Endothelial cell of umbilical vein (primary cell): Measurements from ENCODE around the gene CAPN5. TPM values are rescaled to one million over a fixed set of nuclear protein-coding genes. Genes with fewer than 3 reads are reported as not detected.

Source experiments
- BruUV-seq: library from RNA; stranded (reverse); fragments of 400-500 nt; replicated peaks from 2 replicates; lab custom pipeline; 2021; lab: Mats Ljungman, UMichigan
- CTCF ChIA-PET: fragments of 300-600, 350-600 bp; sonication (Branson Sonifier 250); formaldehyde crosslinking; loops from one replicate; lab custom pipeline; 2021; ENCODE audit warnings: antibody characterized with exemption, inconsistent platforms; lab: Charles Lee
- POLR2A ChIA-PET: fragments of 300-600, 350-600 bp; sonication (Branson Sonifier 250); formaldehyde crosslinking; loops from one replicate; lab custom pipeline; 2021; ENCODE audit warnings: antibody characterized with exemption, inconsistent platforms; lab: Charles Lee
- DNase-seq: peaks from one replicate; pipeline ENCODE4 v3.0.0-alpha.2; 2011; ENCODE audit warnings: low read depth, low spot score
- FAIRE-seq: peaks from 2 replicates; lab custom pipeline; 2011; peaks lifted over from hg19 to GRCh38; lab: Jason Lieb, UNC
- H2AFZ ChIP-seq: 2 replicates; pipeline ENCODE4 v1.6.0; 2012; ENCODE audit warnings: low read depth, low read length, control low read depth, inconsistent platforms
- H3K27ac ChIP-seq: 2 replicates; pipeline ENCODE4 v1.5.1; 2011; ENCODE audit warnings: low read depth, mild to moderate bottlenecking, control low read depth, low read length, moderate library complexity; ENCODE audit not compliant: insufficient read depth
- H3K27me3 ChIP-seq, 2 experiments: 2 replicates each; pipeline versions ENCODE4 v1.6.0 to v1.6.1; 2011; ENCODE audit warnings: low read length in 2 of 2, mixed read lengths in 1 of 2; ENCODE audit not compliant: control insufficient read depth in 2 of 2, insufficient read depth in 2 of 2
- H3K36me3 ChIP-seq, 2 experiments: 2 replicates in 1 of 2; 3 replicates in 1 of 2; pipeline ENCODE4 v1.5.1; 2011; ENCODE audit warnings: low read length in 2 of 2, mild to moderate bottlenecking in 1 of 2, moderate library complexity in 1 of 2; ENCODE audit not compliant: control insufficient read depth in 2 of 2, insufficient read depth in 2 of 2; ENCODE audit errors: extremely low read depth in 1 of 2
- H3K4me1 ChIP-seq: 3 replicates; pipeline ENCODE4 v1.5.1; 2011; ENCODE audit warnings: mild to moderate bottlenecking, low read length; ENCODE audit not compliant: control insufficient read depth, insufficient read depth; ENCODE audit errors: extremely low read depth
- H3K4me2 ChIP-seq: 2 replicates; pipeline ENCODE4 v1.6.1; 2011; ENCODE audit warnings: low read length, control low read depth, mixed read lengths; ENCODE audit not compliant: insufficient read depth
- H3K4me3 ChIP-seq, 3 experiments: fragments of 200-600 bp in 1 of 3; sonication (generic), shearing (Covaris generic) in 1 of 3; replicated peaks in 1 of 3; 2 replicates each; pipeline ENCODE4 v1.5.1; 2011 to 2016; ENCODE audit warnings: control low read depth in 3 of 3, low read length in 3 of 3, mild to moderate bottlenecking in 2 of 3, inconsistent platforms in 1 of 3, low read depth in 1 of 3, moderate library complexity in 1 of 3; ENCODE audit not compliant: insufficient read depth in 1 of 3
- H3K79me2 ChIP-seq: 2 replicates; pipeline ENCODE4 v1.6.0; 2012; ENCODE audit warnings: low read length, inconsistent platforms; ENCODE audit not compliant: control insufficient read depth, insufficient read depth
- H3K9ac ChIP-seq: replicated peaks from 2 replicates; pipeline ENCODE3; 2011; ENCODE audit warnings: low read length, control low read depth; ENCODE audit not compliant: insufficient read depth; ENCODE audit errors: extremely low read depth
- H3K9me1 ChIP-seq: replicated peaks from 3 replicates; pipeline ENCODE4 v1.6.0; 2011; ENCODE audit warnings: mild to moderate bottlenecking, low read length; ENCODE audit not compliant: control insufficient read depth, insufficient read depth; ENCODE audit errors: extremely low read depth
- H3K9me3 ChIP-seq: replicated peaks from 2 replicates; pipeline ENCODE4 v1.5.1; 2012; ENCODE audit warnings: low read length, inconsistent platforms; ENCODE audit not compliant: control insufficient read depth, insufficient read depth
- H4K20me1 ChIP-seq: replicated peaks from 2 replicates; pipeline ENCODE3; 2011; ENCODE audit warnings: mild to moderate bottlenecking, low read length; ENCODE audit not compliant: control insufficient read depth, insufficient read depth; ENCODE audit errors: extremely low read depth
- CTCF ChIP-seq, 2 donors: IDR thresholded peaks; 1 replicate in 1 of 2; 2 replicates in 1 of 2; pipeline ENCODE4 v1.5.1; 2011; ENCODE audit warnings: low read length in 2 of 2, mild to moderate bottlenecking in 2 of 2, moderate library complexity in 2 of 2, control low read depth in 1 of 2, inconsistent platforms in 1 of 2, low read depth in 1 of 2; ENCODE audit not compliant: insufficient read depth in 1 of 2; ENCODE audit errors: extremely low read depth in 1 of 2
- EZH2 ChIP-seq: IDR thresholded peaks from 2 replicates; pipeline ENCODE4 v1.6.1; 2012; ENCODE audit warnings: borderline replicate concordance, low read depth, mild to moderate bottlenecking, moderate library complexity, low read length, inconsistent platforms; ENCODE audit not compliant: severe bottlenecking
- GATA2 ChIP-seq: IDR thresholded peaks from 2 replicates; pipeline ENCODE4 v1.7.0; 2011; ENCODE audit warnings: low read depth, mild to moderate bottlenecking, moderate library complexity, mixed read lengths, low read length; ENCODE audit not compliant: insufficient read length, insufficient read depth
- JUN ChIP-seq: IDR thresholded peaks from 2 replicates; pipeline ENCODE4 v1.6.1; 2011; ENCODE audit warnings: borderline replicate concordance, low read depth; ENCODE audit not compliant: insufficient read length, insufficient read depth
- MYC ChIP-seq: IDR thresholded peaks from one replicate; pipeline ENCODE4 v1.6.1; 2011; ENCODE audit warnings: mild to moderate bottlenecking, low read depth, low read length
- POLR2A ChIP-seq: IDR thresholded peaks from 2 replicates; pipeline ENCODE4 v1.6.1; 2012; ENCODE audit warnings: low read depth, mild to moderate bottlenecking, control low read depth, low read length
- POLR2AphosphoS5 ChIP-seq: IDR thresholded peaks from 2 replicates; pipeline ENCODE4 v1.6.1; 2012; ENCODE audit warnings: low read depth, mild to moderate bottlenecking, control low read depth, low read length, moderate library complexity; ENCODE audit not compliant: insufficient read depth
- dilution Hi-C: fragments of 300-500 bp; cut with MboI; formaldehyde crosslinking; loops from one replicate; pipeline ENCODE4 v1.15.0; 2019; ENCODE audit warnings: low sequenced_read_pairs; ENCODE audit not compliant: extremely low pct_ligation_motif_present
- intact Hi-C: fragments of 100-400 bp; cut with micrococcal nuclease; formaldehyde crosslinking; loops from one replicate; pipeline ENCODE4 v1.10.0; 2022
- polyA plus RNA-seq, 4 experiments: library from polyadenylated mRNA; depleted of rRNA in 3 of 4; stranded (reverse) in 3 of 4; unstranded in 1 of 4; fragments of >200 nt; gene quantifications; 2 replicates each; pipeline versions ENCODE4 v1.2.1 to v1.2.3, GENCODE V29; 2011 to 2012; ENCODE audit warnings: missing spikeins in 1 of 4
- total RNA-seq: library from RNA; stranded (reverse); gene quantifications from 2 replicates; pipeline ENCODE4 v1.2.3, GENCODE V29; 2021
- TF ChIP-seq, protein P1 (sequence below): IDR thresholded peaks from 2 replicates; pipeline ENCODE4 v1.6.1; 2011; ENCODE audit not compliant: insufficient read depth, insufficient read length

CAPN5 gene
- total and polyA plus RNA-seq, 2 donors (not counting 3 experiments of a cell fraction or from before 2014, with no cell fraction given), result 15.0 to 17.0 TPM

DNA sequence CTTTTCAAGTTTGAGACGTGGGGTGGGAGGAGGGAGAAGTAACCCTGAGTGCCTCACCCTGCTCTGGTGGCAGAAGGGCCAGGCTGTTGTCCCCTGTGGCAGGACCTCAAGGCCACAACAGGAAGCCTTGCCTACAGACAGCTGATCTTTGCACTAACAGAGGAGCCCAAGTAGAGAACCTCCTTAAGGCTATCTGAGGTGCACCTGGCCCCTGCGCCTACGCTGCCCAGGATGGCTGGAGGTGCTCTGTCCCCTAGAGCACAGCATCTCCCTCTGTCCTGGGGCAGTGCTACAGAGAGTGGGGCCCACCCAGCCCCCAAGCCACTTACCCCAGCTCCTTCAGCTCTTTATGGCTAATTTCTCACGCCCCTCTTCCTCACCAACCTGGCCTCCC is 88.3 kb downstream of the CAPN5 start:
- FAIRE-seq (no peak), DNase-seq (no peak)
- dilution Hi-C loops (no loop called here), intact Hi-C loops (no loop called here)
- Histone ChIP-seq H3K36me3 (no peaks in the 10 kb centered on the region), H3K9me3 (no peaks in the 10 kb centered on the region), H3K27ac (no peak overlapping the region), H4K20me1 (no peaks in the 10 kb centered on the region), H3K4me1 (no peaks in the 10 kb centered on the region), H3K27me3 (peaks cover 0 to 2% of the 10 kb centered on the region in 2 experiments), H3K79me2 (no peaks in the 10 kb centered on the region), H2AFZ (no peak overlapping the region), H3K4me2 (no peak overlapping the region), H3K9ac (no peak overlapping the region), H3K4me3 (no peak overlapping the region), H3K9me1 (no peaks in the 10 kb centered on the region)
- TF ChIP-seq EZH2, result no peak
- no peak for TF ChIP-seq GATA2
- TF ChIP-seq MYC, result no peak
- TF ChIP-seq POLR2AphosphoS5, result no peak
- no peak for TF ChIP-seq POLR2A
- TF ChIP-seq JUN, result no peak
- TF ChIP-seq, protein P1, sequence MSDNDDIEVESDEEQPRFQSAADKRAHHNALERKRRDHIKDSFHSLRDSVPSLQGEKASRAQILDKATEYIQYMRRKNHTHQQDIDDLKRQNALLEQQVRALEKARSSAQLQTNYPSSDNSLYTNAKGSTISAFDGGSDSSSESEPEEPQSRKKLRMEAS, result no peak
- TF ChIP-seq CTCF (IDR thresholded peaks at IDR 0.05; ENCODE audit: extremely low read depth in 1 of 2, insufficient read depth in 1 of 2, low read depth in 1 of 2, low read length in 2 of 2), result no peak
- BruUV-seq, result no TSS peak
- ChIA-PET CTCF (no interaction called here), POLR2A (no interaction called here)
